Esophagus squamous epithelium (tissue), 4 donors: ENCODE results near the gene HMCN2.

Source experiments
- POLR2A ChIP-seq, 4 donors: fragments of 450-650 bp; IDR thresholded peaks; one replicate each; pipeline ENCODE4 v1.6.1; 2017; ENCODE audit warnings: antibody characterized with exemption in 4 of 4, mild to moderate bottlenecking in 4 of 4, moderate library complexity in 3 of 4
- TF ChIP-seq, protein P1 (sequence below), 6 experiments: fragments of 450-650 bp in 4 of 6; fragments of 200-600 bp in 2 of 6; sonication (generic) in 2 of 6; IDR thresholded peaks; one replicate each; pipeline ENCODE4 v1.5.1; 2016 to 2019; ENCODE audit warnings: antibody characterized with exemption in 6 of 6, mild to moderate bottlenecking in 4 of 6, moderate library complexity in 4 of 6

DNA sequence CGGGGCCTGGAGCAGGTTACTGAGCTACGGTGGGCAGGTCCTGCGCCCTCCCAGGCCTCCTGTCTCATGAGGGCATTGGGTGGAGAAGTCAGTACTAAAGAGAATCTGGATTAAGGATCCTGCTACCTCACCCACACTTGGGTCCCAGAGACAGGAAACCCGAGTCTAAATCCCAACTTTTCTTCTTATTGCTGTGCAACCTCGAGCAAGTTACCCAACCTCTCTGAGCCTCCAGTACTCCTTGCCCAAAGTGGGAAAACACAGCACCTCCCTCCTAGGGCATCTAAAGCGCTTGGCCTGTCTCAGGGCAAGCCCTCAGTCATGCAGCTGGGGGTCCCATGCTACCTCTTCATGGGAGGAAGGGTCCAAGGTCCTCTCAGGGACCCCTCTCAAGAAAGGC lies 207.4 kb downstream of the HMCN2 start:
- TF ChIP-seq, protein P1, sequence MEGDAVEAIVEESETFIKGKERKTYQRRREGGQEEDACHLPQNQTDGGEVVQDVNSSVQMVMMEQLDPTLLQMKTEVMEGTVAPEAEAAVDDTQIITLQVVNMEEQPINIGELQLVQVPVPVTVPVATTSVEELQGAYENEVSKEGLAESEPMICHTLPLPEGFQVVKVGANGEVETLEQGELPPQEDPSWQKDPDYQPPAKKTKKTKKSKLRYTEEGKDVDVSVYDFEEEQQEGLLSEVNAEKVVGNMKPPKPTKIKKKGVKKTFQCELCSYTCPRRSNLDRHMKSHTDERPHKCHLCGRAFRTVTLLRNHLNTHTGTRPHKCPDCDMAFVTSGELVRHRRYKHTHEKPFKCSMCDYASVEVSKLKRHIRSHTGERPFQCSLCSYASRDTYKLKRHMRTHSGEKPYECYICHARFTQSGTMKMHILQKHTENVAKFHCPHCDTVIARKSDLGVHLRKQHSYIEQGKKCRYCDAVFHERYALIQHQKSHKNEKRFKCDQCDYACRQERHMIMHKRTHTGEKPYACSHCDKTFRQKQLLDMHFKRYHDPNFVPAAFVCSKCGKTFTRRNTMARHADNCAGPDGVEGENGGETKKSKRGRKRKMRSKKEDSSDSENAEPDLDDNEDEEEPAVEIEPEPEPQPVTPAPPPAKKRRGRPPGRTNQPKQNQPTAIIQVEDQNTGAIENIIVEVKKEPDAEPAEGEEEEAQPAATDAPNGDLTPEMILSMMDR (IDR thresholded peaks at IDR 0.05) = no peak
- no peak for TF ChIP-seq POLR2A (IDR thresholded peaks at IDR 0.05)
